ENCODE measurements around the gene KRT76. TPM values are rescaled to one million over a fixed set of nuclear protein-coding genes. Genes with fewer than 3 reads are reported as not detected.
A peak's percentile ranks its signal among the peaks of the same experiment; 100 is the strongest.

KRT76 gene
- total RNA-seq, 1 experiment from 2014 or later, result not detected

- Histone ChIP-seq H2BK5ac (ENCODE audit: insufficient read length, low read length) (no peak overlapping the region), H4K20me1 (ENCODE audit: control insufficient read depth, insufficient read depth, insufficient read length) (no peaks in the 10 kb centered on the region), H3K79me2 (ENCODE audit: insufficient read depth, low read length) (no peaks in the 10 kb centered on the region), H2BK15ac (ENCODE audit: low read depth, low read length) (no peak overlapping the region), H3T11ph (ENCODE audit: low read length) (no peak overlapping the region), H4K5ac (ENCODE audit: insufficient read length, low read depth, low read length) (no peak overlapping the region), H3K23ac (ENCODE audit: insufficient read length, low read depth, low read length) (no peak overlapping the region), H3K23me2 (ENCODE audit: insufficient read length, low read depth, low read length, poor library complexity, severe bottlenecking) (no peaks in the 10 kb centered on the region), H2BK12ac (ENCODE audit: insufficient read length, low read depth, low read length) (no peak overlapping the region), H3K14ac (ENCODE audit: insufficient read depth, low read length) (no peak overlapping the region; the same call in 1 of the 2 replicates), H3K4ac (ENCODE audit: low read depth, low read length) (no peak overlapping the region), H3K4me1 (ENCODE audit: insufficient read depth, low read length) (no peaks in the 10 kb centered on the region), H4K91ac (ENCODE audit: insufficient read length, low read depth, low read length) (no peak overlapping the region), H3K27me3 (ENCODE audit: insufficient read depth, low read length) (no peaks in the 10 kb centered on the region), H4K8ac (replicated peaks; ENCODE audit: insufficient read length, low read depth, low read length) (no peak overlapping the region), H3K18ac (ENCODE audit: insufficient read length, low read depth, low read length) (no peak overlapping the region), H3K56ac (ENCODE audit: insufficient read length, low read depth, low read length) (no peak overlapping the region), H2BK20ac (ENCODE audit: low read depth, low read length, poor library complexity, severe bottlenecking) (no peak overlapping the region), H3K9me3 (ENCODE audit: control insufficient read depth, low read depth, low read length) (no peaks in the 10 kb centered on the region), H3K27ac (ENCODE audit: insufficient read length, low read depth, low read length) (no peak overlapping the region), H2BK120ac (ENCODE audit: low read depth, low read length, poor library complexity, severe bottlenecking) (no peak overlapping the region), H2AK5ac (ENCODE audit: insufficient read length, low read length) (no peak overlapping the region), H2AFZ (ENCODE audit: low read length) (no peak overlapping the region), H3K4me2 (ENCODE audit: insufficient read depth, insufficient read length, low read length) (no peak overlapping the region), H3K79me1 (ENCODE audit: insufficient read depth, low read depth, low read length, poor library complexity, severe bottlenecking) (no peaks in the 10 kb centered on the region), H3K9ac (ENCODE audit: extremely low read depth, insufficient read length, low read length) (no peak overlapping the region)
- TF ChIP-seq, protein P1, sequence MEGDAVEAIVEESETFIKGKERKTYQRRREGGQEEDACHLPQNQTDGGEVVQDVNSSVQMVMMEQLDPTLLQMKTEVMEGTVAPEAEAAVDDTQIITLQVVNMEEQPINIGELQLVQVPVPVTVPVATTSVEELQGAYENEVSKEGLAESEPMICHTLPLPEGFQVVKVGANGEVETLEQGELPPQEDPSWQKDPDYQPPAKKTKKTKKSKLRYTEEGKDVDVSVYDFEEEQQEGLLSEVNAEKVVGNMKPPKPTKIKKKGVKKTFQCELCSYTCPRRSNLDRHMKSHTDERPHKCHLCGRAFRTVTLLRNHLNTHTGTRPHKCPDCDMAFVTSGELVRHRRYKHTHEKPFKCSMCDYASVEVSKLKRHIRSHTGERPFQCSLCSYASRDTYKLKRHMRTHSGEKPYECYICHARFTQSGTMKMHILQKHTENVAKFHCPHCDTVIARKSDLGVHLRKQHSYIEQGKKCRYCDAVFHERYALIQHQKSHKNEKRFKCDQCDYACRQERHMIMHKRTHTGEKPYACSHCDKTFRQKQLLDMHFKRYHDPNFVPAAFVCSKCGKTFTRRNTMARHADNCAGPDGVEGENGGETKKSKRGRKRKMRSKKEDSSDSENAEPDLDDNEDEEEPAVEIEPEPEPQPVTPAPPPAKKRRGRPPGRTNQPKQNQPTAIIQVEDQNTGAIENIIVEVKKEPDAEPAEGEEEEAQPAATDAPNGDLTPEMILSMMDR (conservative IDR thresholded peaks at IDR 0.05), result 0 out of 3 replicates have a peak, but pooled peaks have one; percentile 19
- Mint-ChIP-seq H3K27me3 (ENCODE audit: low read depth) (peaks cover 9% of the 10 kb centered on the region), H3K4me3 (no peak overlapping the region; a peak in 1 of 5 replicates), H3K27ac (no peak overlapping the region; a peak in 1 of 7 replicates), H3K36me3 (ENCODE audit: insufficient read depth in 1 of 3, low read depth in 3 of 3) (no peaks in the 10 kb centered on the region), H3K9me3 (peaks cover 0 to 2% of the 10 kb centered on the region in 2 experiments; a peak in 2 of 5 replicates), H3K4me1 (peaks cover 3 to 10% of the 10 kb centered on the region in 2 experiments; a peak in 3 of 4 replicates)
- WGBS (ENCODE audit: extremely low coverage, insufficient read length, low lambda C conversion rate), result no CpG with 5 or more reads among the region's 19 CpGs
- no peak for DNase-seq
Observed at GRCh38 chr12:52790427-52791270, 13.5 kb upstream of the KRT76 start.

All from H9 (cell line).